SK-N-DZ (cell line): ENCODE results near the gene IQCF5.
"Not testable (repeated sequence)": the region's sequence is repeated elsewhere in the genome, so short reads cannot be mapped to it uniquely, and the experiment has no call there.

Experiments
- DNase-seq: peaks from one replicate; pipeline ENCODE4 v3.0.0-alpha.2; 2015; ENCODE audit warnings: low spot score
- small RNA-seq, 2 experiments: library from RNA; depleted of rRNA; stranded (forward); fragments of <200 nt; gene quantifications; one replicate each; pipeline ENCODE3, GENCODE V24; 2014

IQCF5 gene

GRCh38 chr3:51869304-51869703 is 6.1 kb downstream of the IQCF5 start:
- DNase-seq = no peak

DNA sequence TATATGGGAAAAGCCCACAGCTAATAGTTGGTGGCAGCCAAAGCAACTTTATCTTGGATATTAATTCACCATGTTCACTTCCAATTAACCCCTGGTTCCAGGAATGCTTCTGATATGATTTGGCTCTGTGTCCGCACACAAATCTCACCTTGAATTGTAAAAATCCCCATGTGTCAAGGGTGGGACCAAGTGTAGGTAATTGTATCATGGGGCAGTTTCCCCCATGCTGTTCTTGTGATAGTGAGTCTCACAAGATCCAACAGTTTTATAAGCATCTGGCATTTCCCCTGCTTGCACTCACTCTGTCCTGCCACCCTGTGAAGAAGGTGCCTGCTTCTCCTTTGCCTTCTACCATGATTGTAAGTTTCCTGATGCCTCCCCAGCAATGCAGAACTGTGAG is 6.5 kb downstream of the IQCF5 start:
- DNase-seq = not testable (repeated sequence)

DNA sequence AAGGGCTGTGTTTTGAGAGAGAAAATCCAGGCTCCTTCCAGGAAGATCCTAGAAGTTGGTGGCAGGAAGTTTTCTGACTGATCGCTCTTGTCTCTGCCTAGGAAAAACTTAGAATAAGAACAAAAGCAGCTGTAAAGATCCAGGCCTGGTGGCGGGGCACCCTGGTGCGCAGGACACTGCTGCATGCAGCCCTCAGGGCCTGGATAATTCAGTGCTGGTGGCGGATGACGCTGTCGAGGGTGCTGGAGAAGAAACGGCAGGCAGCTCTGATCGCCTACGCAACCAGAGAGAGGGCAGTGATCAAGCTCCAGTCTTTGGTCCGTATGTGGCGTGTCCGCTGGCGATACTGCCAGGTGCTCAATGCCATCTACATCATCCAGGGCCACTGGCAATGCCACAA is 12.5 kb downstream of the IQCF5 start:
- no peak for DNase-seq

- no peak for DNase-seq
These were observed 14.4 kb downstream of the IQCF5 start, which contains the start of gene IQCF2 for GRCh38 chr3:51860703-51861665. Gene IQCF2, plus strand, starts transcription at chr3:51861615. Its CDS starts 52 bp downstream, at chr3:51861667.

DNA sequence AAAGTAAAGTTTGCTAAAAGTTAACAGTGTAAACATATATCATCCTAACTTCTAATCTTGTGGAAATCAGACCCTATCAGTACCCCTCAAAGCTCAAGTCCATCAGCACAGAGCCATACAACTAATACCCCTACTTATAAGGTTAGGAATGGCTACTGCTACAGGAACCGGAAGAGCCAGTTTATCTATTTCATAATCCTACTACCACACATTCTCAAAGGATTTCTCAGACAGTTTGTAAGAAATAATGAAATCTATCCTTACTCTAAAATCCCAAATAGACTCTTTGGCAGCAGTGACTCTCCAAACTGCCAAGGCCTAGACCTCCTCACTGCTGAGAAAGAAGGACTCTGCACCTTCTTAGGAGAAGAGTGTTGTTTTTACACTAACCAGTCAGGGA is 20.0 kb downstream of the IQCF5 start:
- DNase-seq = not testable (repeated sequence)

GRCh38 chr3:51845129-51845528 is 30.3 kb downstream of the IQCF5 start:
- DNase-seq = no peak

GRCh38 chr3:51836606-51837005 is 38.8 kb downstream of the IQCF5 start:
- DNase-seq = no peak

GRCh38 chr3:51830836-51831385 is 44.5 kb downstream of the IQCF5 start:
- no peak for DNase-seq

DNA sequence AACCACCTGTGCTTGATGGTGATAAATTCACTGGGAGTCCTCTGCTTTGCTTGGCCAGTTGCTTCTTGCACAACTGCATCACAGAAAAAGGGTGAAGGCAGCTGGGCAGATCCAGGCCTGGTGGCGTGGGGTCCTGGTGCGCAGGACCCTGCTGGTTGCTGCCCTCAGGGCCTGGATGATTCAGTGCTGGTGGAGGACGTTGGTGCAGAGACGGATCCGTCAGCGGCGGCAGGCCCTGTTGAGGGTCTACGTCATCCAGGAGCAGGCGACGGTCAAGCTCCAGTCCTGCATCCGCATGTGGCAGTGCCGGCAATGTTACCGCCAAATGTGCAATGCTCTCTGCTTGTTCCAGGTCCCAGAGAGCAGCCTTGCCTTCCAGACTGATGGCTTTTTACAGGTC is 45.1 kb downstream of the IQCF5 start:
- peak; percentile 3 for DNase-seq

GRCh38 chr3:51828297-51828696 is 47.1 kb downstream of the IQCF5 start:
- no peak for DNase-seq

Small RNA genes lying within 50 kb of the gene (small RNA-seq; reads per million reads assigned to genes)
- 0.05 to 5.0 reads per million in 2 experiments for gene RN7SL504P
